GM21619 (cell line): Measurements from ENCODE around the gene LRRC71.

Experiments
- ATAC-seq: cut with Tn5 transposase; IDR thresholded peaks from one replicate; pipeline ENCODE4 v1.9.1; 2021; ENCODE audit not compliant: unreplicated experiment

Gene LRRC71

DNA sequence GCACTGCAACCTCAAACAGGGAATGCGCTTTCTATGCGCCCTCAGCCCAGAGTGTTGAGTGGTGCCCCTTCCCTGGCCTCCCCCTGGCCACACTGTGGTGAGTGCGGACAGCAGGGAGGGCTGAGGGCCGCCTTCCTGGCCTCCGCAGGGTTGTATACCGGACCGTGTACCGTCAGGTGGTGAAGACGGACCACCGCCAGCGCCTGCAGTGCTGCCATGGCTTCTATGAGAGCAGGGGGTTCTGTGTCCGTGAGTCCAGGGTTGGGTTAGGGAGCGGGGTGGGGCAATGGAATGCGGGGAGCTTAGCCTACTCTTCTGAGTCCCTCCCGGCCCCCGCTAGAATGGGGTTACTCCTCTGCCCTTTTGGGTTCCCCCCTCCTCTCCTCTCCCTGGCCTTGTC lies 15.3 kb upstream of the LRRC71 start:
- no peak for ATAC-seq

GRCh38 chr1:156905651-156906050 lies 14.8 kb upstream of the LRRC71 start:
- no peak for ATAC-seq

GRCh38 chr1:156906206-156906906 lies 14.1 kb upstream of the LRRC71 start:
- no peak for ATAC-seq

DNA sequence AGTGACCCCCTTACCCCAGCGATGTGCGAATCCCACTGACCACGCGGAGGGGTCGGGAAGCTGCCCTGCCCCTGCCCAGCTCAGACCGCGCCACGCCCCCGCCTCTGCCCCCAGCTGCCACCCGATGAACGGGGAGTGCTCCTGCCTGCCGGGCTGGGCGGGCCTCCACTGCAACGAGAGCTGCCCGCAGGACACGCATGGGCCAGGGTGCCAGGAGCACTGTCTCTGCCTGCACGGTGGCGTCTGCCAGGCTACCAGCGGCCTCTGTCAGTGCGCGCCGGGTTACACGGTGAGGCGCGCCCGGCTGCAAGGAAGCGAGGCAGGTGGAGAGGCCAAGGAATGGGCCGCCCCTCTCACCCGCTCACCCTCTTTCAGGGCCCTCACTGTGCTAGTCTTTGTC lies 11.9 kb upstream of the LRRC71 start:
- ATAC-seq = no peak

DNA sequence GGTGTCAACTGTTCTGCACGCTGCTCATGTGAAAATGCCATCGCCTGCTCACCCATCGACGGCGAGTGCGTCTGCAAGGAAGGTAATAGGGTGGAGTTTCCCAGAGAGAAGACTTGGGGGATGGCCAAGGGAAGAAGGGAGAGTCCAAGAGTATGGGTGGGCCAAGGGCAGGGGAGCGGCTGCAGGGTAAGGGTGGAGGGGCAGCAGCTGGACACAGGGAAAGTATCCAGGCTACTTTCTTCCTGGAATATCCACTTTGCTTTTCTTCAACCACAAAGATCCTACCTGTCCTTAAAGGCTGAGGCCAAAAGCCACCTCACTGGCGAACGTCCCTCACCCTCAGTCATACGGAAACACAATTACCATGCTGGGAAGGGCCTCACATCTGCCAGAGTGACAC lies 11.5 kb upstream of the LRRC71 start:
- ATAC-seq = no peak

- ATAC-seq = no peak
These were observed 10.8 kb upstream of the LRRC71 start for GRCh38 chr1:156909671-156910070.

GRCh38 chr1:156910309-156910782 lies 10.1 kb upstream of the LRRC71 start:
- no peak for ATAC-seq

DNA sequence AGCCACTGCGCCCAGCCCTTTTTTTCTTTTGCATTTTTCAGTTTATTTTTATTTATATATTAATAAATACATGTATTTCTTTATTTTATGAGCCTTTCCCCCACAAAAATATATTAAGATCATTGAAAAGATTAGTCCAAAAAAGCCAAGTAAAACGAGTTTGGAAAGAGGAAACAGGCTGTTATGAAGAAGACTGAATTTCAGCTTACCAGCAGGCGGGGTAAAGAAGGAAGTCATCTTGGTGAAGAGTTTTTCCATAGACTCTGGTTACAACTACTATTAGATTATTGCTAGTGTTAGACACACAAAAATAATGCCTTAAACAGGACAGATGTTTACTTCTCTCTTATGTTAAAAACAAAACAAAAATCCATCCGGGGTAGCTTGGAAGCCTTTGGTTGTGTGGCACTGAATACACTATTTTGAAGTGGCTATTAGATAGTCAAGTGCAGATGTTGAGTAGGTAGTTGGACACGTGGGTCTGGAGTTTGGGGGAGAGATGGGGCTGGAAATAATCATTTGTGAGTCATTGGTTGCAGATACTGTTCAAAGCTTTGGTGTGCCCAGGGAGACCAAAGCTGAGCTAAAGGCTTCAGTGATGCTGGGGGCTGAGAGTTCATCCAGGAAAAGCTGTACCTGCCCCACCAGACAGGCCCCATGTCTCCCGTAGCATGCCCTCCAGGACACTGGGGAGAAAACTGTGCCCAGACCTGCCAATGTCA lies 8.7 kb upstream of the LRRC71 start:
- no peak for ATAC-seq

GRCh38 chr1:156912310-156912709 lies 8.1 kb upstream of the LRRC71 start:
- no peak for ATAC-seq

- ATAC-seq = no peak
These were observed 7.3 kb upstream of the LRRC71 start for GRCh38 chr1:156912861-156913808.

GRCh38 chr1:156913809-156914387 lies 6.5 kb upstream of the LRRC71 start:
- ATAC-seq = no peak

- ATAC-seq = no peak
These were observed 6.0 kb upstream of the LRRC71 start for GRCh38 chr1:156914440-156914856.

DNA sequence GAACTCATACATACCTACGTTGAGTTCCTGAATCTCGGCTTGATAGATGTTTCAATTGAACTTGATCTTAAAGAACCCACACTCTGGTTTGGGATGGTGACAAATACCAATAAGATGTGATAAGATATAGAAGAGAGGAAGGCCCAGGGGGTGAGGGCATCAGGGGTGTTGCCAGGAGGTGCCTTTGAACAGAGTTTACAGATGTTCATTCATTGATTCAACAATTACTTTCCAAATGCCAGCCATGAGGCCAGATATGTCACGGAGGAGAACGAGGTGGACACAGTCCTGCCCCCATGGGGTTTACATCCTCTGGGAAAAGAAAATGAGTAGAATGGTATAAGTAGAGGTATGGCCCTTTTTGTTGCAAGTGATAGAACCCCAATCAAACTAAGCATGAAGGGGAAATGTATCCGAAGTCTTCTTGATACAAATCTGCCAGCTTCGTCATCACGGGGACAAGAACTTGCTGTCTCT lies 659 bp downstream of the LRRC71 start:
- no peak for ATAC-seq

- no peak for ATAC-seq
These were observed 2.7 kb downstream of the LRRC71 start for GRCh38 chr1:156922986-156923669.

DNA sequence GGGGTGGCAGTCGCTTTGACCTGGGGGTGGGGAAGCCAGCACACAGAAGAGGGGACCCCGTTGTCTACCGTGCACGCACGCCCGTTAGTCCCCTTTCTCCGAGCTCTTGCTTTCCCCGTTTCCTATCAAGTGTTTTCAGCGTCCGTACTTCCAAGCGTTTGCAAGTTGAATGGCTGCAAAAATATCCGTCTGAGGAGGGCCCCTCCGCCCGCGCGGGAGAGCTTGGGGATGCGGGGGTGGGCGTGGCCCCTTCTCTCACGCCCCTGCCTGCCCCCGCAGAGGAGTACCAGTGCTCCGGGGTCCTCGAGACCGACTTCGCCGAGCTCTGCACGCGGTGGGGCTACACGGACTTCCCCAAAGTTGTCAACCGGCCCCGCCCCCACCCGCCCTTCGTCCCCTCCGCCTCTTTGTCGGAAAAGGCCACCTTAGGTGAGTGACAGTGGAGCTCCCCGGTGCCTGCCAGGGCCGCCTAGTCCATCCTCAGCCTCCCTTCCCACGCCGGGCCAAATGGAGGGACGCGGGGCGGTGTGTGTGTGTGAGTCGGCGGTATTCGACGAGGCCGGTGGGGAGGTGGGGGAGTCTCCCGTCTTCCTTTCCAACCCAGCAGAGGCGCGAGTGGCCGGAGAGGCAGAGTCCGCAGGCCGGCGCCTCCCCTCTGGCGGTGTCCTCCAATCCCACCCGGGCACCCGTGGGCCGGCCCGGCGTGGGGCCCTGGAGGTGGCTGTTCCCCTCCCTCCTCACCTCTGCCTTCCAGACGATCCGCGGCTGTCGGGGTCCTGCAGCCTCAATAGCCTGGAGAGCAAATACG lies 3.4 kb downstream of the LRRC71 start:
- no peak for ATAC-seq

DNA sequence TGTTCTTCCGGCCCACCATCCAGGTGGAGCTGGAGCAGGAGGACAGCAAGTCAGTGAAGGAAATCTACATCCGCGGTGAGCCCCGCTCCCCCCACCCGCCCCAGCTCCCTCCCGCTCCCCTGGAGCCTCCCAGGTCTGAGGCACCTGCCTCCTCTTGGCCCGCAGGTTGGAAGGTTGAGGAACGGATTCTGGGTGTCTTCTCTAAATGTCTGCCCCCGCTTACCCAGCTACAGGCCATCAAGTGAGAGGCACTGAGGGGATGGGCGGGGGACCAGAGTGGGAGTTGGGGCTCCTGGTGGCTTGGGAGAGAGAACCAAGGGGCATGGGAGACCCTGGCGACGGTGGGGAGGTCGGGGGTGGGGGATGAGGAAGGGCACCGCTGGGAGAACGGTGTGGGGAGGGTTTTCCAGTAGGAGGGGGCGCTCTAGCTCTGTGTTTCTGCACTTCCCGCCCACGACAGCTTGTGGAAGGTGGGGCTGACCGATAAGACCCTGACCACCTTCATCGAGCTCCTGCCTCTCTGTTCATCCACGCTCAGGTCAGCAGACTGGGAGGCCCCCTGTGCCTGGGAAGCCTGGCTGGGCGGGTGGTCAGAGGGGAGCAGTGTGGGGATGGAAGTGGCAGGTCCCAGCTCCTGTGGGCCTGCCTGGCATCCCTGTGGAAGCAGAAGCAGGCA lies 4.2 kb downstream of the LRRC71 start:
- no peak for ATAC-seq

GRCh38 chr1:156925154-156926010 lies 5.0 kb downstream of the LRRC71 start:
- no peak for ATAC-seq

DNA sequence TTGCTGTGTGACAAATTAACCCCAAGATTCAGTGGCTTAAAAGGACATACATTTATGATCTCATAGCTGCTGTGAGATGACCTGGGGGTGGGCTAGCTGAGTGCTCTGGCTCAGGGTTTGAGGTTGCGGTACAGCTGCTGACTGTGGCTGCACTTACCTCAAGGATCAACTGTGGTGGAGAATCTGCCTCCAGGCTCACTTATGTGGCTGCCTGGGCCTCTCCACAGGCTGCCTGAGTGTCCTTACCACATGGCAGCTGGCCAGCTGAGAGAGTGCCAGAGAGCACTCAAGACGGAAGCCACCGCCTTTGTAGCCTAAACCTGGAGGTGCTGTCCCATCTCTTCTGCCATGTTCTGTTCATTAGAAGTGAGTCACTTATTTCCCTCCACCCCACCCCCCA lies 5.7 kb downstream of the LRRC71 start:
- ATAC-seq = no peak
